ENCODE results near the gene GPA33.
A peak's percentile ranks its signal among the peaks of the same experiment; 100 is the strongest.

The GPA33 gene

GRCh38 chr1:167076136-167076710, 14.0 kb downstream of the GPA33 start:
- Histone ChIP-seq H3K27me3 (ENCODE audit: insufficient read depth, low read depth, severe bottlenecking) (no peaks in the 10 kb centered on the region), H3K4me3 (ENCODE audit: low read depth, low read length) (no peak overlapping the region), H3K27ac (no peak overlapping the region), H3K36me3 (no peaks in the 10 kb centered on the region), H3K9me3 (ENCODE audit: severe bottlenecking) (no peaks in the 10 kb centered on the region)
- TF ChIP-seq CTCF (IDR thresholded peaks at IDR 0.05; ENCODE audit: low read depth, low read length) = no peak
- DNase-seq = no peak

GRCh38 chr1:167071286-167071685, 18.9 kb downstream of the GPA33 start:
- Histone ChIP-seq H3K36me3 (no peaks in the 10 kb centered on the region), H3K27me3 (ENCODE audit: insufficient read depth, low read depth, severe bottlenecking) (no peaks in the 10 kb centered on the region), H3K4me3 (ENCODE audit: low read depth, low read length) (no peak overlapping the region), H3K9me3 (ENCODE audit: severe bottlenecking) (no peaks in the 10 kb centered on the region), H3K27ac (no peak overlapping the region)
- DNase-seq = no peak
- no peak for TF ChIP-seq CTCF (IDR thresholded peaks at IDR 0.05; ENCODE audit: low read depth, low read length)

GRCh38 chr1:167068761-167069160, 21.4 kb downstream of the GPA33 start:
- H3K9me3 ChIP-seq (ENCODE audit: severe bottlenecking) = no peaks in the 10 kb centered on the region
- no peak for TF ChIP-seq CTCF (IDR thresholded peaks at IDR 0.05; ENCODE audit: low read depth, low read length)
- H3K4me3 ChIP-seq (ENCODE audit: low read depth, low read length) = no peak overlapping the region
- no peak overlapping the region for H3K27ac ChIP-seq
- no peak for DNase-seq
- no peaks in the 10 kb centered on the region for H3K27me3 ChIP-seq (ENCODE audit: insufficient read depth, low read depth, severe bottlenecking)
- H3K36me3 ChIP-seq = no peaks in the 10 kb centered on the region

GRCh38 chr1:167067904-167068303, 22.3 kb downstream of the GPA33 start:
- H3K4me3 ChIP-seq (ENCODE audit: low read depth, low read length) = no peak overlapping the region
- no peaks in the 10 kb centered on the region for H3K9me3 ChIP-seq (ENCODE audit: severe bottlenecking)
- no peak for DNase-seq
- no peaks in the 10 kb centered on the region for H3K27me3 ChIP-seq (ENCODE audit: insufficient read depth, low read depth, severe bottlenecking)
- no peaks in the 10 kb centered on the region for H3K36me3 ChIP-seq
- no peak for TF ChIP-seq CTCF (IDR thresholded peaks at IDR 0.05; ENCODE audit: low read depth, low read length)
- no peak overlapping the region for H3K27ac ChIP-seq

- peak; percentile 65 for DNase-seq
- peak overlapping the region; percentile 63 for H3K27ac ChIP-seq
- no peaks in the 10 kb centered on the region for H3K36me3 ChIP-seq
Observed at GRCh38 chr1:167066333-167067122, 23.6 kb downstream of the GPA33 start.

More at GRCh38 chr1:167066333-167067122, 23.6 kb downstream of the GPA33 start:
- TF ChIP-seq CTCF (IDR thresholded peaks at IDR 0.05; ENCODE audit: low read depth, low read length) = peak; percentile 75
- Histone ChIP-seq H3K4me3 (ENCODE audit: low read depth, low read length) (no peak overlapping the region), H3K9me3 (ENCODE audit: severe bottlenecking) (no peaks in the 10 kb centered on the region), H3K27me3 (ENCODE audit: insufficient read depth, low read depth, severe bottlenecking) (no peaks in the 10 kb centered on the region)

Measured in WERI-Rb-1 (cell line).